Ramos (cell line): ENCODE measurements around the gene DUS4L.

Experiments
- in situ Hi-C: fragments of 300-500 bp; cut with MboI; formaldehyde crosslinking; loops from one replicate; pipeline ENCODE4 v1.14.3; 2022; ENCODE audit warnings: low sequenced_read_pairs; ENCODE audit not compliant: unreplicated experiment

DUS4L gene

DNA sequence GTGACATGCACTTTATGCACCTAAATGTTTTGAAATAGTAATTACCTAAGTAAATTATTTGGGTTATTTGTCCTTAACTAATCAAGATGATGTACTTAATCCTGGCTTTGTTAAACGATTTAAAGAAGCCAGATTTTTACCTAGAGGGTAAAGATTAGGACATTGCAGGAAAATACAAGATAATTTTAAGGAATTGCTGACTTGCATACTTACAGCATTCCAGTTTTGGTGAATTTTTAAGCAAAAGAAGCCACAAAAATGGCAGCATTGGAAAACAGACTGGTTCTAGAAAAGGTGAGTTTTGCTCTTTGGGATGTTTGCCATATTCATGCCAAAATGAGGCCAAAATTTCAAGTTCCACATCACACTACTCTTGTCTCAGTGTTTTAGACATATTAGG lies 49.7 kb downstream of the DUS4L start:
- in situ Hi-C loops = no loop called here

DNA sequence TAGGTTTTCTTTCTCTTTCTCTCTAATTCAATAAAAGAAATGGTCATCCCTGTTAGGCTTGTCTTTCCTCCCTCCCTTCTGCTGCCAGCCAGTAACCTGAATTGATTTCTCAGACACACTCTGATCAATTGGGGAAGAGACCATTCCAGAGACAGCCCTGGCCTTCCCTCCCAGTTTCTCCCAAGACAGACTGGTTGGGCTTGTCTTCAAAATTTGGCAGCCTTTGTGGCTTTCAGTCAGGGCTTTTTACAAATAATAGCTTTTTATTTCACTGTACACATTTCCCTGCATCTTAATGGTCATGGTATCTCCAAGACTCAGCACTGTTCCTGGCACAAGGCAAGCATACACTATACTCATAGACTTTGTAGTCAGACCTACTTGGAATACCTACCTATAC lies 50.2 kb downstream of the DUS4L start:
- in situ Hi-C loops = no loop called here

DNA sequence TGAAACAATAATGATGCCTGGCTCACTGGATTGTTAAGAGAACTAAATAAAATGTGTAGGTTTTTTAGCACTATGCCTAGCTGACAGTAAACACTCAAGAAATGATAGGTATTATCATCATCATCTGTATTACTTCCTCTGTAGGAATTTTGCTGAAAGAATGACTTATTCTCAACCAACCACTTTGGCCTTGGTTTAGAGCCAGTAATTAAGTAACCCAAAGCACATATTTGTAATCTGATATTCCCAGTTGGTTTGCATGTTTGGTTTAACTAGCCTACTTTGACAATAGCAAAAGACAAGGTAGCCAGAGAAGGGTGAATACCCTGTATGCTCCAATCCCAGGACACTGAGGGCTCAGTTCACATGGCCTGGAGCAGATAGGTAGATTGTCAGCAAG lies 50.7 kb downstream of the DUS4L start:
- in situ Hi-C loops = no loop called here

- in situ Hi-C loops = no loop called here
Measured at GRCh38 chr7:107615910-107616680, 52.3 kb downstream of the DUS4L start.

GRCh38 chr7:107622429-107622828 lies 58.7 kb downstream of the DUS4L start:
- in situ Hi-C loops = no loop called here

- in situ Hi-C loops = no loop called here
Measured at GRCh38 chr7:107622894-107623293, 59.1 kb downstream of the DUS4L start.

DNA sequence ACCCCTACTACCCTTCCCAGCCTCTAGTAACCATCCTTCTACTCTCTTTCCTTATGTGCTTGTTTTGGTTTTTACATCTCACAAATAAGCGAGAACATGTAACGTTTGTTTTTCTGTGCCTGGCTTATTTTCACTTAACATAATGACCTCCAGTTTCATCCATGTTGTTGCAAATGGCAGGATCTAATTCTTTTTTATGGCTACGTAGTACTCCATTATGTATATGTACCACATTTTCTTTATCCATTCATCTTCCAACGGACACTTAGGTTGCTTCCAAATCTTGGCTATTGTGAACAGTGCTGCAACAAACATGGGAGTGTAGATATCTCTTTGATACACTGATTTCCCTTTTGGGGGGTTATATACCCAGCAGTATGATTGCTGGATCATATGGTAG lies 63.2 kb downstream of the DUS4L start:
- in situ Hi-C loops = no loop called here
